ENCODE results near the gene CASKIN1. TPM values are rescaled to one million over a fixed set of nuclear protein-coding genes. Genes with fewer than 3 reads are reported as not detected.
"Not testable (repeated sequence)": the region's sequence is repeated elsewhere in the genome, so short reads cannot be mapped to it uniquely, and the experiment has no call there.

CASKIN1 gene
- total RNA-seq, 4 donors from 2014 or later = 0.12 to 0.19 (median 0.14) TPM

GRCh38 chr16:2142942-2143877 is 53.2 kb downstream of the CASKIN1 start:
- TF ChIP-seq CTCF (IDR thresholded peaks at IDR 0.05) = no peak
- DNase-seq (ENCODE audit: low spot score) = no peak
- ATAC-seq (ENCODE audit: low FRiP score) = no peak

- ATAC-seq (ENCODE audit: low FRiP score) (peak; percentile 87), DNase-seq (ENCODE audit: low spot score) (peak; percentile 96)
These were observed 60.5 kb downstream of the CASKIN1 start, which contains the start of gene PKD1 for GRCh38 chr16:2135770-2136490. TSS of gene PKD1 (minus strand) at chr16:2135898. CDS start at chr16:2135689, 209 bp downstream.

- DNase-seq (ENCODE audit: low spot score); ATAC-seq (ENCODE audit: low FRiP score): not testable (repeated sequence)
These were observed 61.3 kb downstream of the CASKIN1 start for GRCh38 chr16:2135071-2135470.

GRCh38 chr16:2133797-2134196 is 62.6 kb downstream of the CASKIN1 start:
- ATAC-seq (ENCODE audit: low FRiP score); DNase-seq (ENCODE audit: low spot score): not testable (repeated sequence)

- ATAC-seq (ENCODE audit: low FRiP score); DNase-seq (ENCODE audit: low spot score): not testable (repeated sequence)
These were observed 66.4 kb downstream of the CASKIN1 start for GRCh38 chr16:2129890-2130447.

- not testable (repeated sequence) for DNase-seq (ENCODE audit: low spot score); ATAC-seq (ENCODE audit: low FRiP score)
These were observed 67.2 kb downstream of the CASKIN1 start for GRCh38 chr16:2129251-2129650.

GRCh38 chr16:2127630-2128280 is 68.7 kb downstream of the CASKIN1 start:
- ATAC-seq (ENCODE audit: low FRiP score); DNase-seq (ENCODE audit: low spot score): not testable (repeated sequence)

Small RNAs within 50 kb of the gene (small RNA-seq; reads per million reads assigned to genes)
- gene MIR3180-5 (not detected), gene MIR4516 (not detected), gene RF00019 (not detected), gene SNORD60 (not detected)

Other genes with a start within 250 kb of the CASKIN1 start
- gene RPL3L, start 241.9 kb downstream of the CASKIN1 start, total RNA-seq = not detected
- 100 to 1,000 TPM; 144 to 240 (median 183) TPM for gene NDUFB10, start 237.1 kb downstream of the CASKIN1 start, total RNA-seq
- gene RPS2, start 231.8 kb downstream of the CASKIN1 start, total RNA-seq = 1,000 to 10,000 TPM; 1,362 to 1,656 (median 1,543) TPM
- not detected for gene RNF151, start 229.7 kb downstream of the CASKIN1 start, total RNA-seq
- gene TBL3, start 224.6 kb downstream of the CASKIN1 start, total RNA-seq = 10 to 100 TPM; 32.2 to 44.3 (median 34.3) TPM
- gene NOXO1, start 215.1 kb downstream of the CASKIN1 start, total RNA-seq = not detected
- gene GFER, start 212.4 kb downstream of the CASKIN1 start, total RNA-seq = 10 to 100 TPM; 11.9 to 18.4 (median 16.0) TPM
- gene SYNGR3, start 206.6 kb downstream of the CASKIN1 start, total RNA-seq = 1 to 10 TPM in 1 of 4 donors, under 1 TPM in 1, not detected in 2; 0.28 to 1.6 TPM
- 10 to 100 TPM; 19.1 to 49.0 (median 24.3) TPM for gene ZNF598, start 186.8 kb downstream of the CASKIN1 start, total RNA-seq
- gene NPW, start 176.8 kb downstream of the CASKIN1 start, total RNA-seq = under 1 TPM in 1 of 4 donors, not detected in 3; 0.48 TPM
- gene NHERF2, start 169.7 kb downstream of the CASKIN1 start, total RNA-seq = 100 to 1,000 TPM in 2 of 4 donors, 10 to 100 TPM in 2; 52.8 to 166 (median 84.9) TPM
- 10 to 100 TPM in 3 of 4 donors, 1 to 10 TPM in 1; 7.1 to 18.1 (median 10.9) TPM for gene NTHL1, start 148.8 kb downstream of the CASKIN1 start, total RNA-seq
- gene TSC2, start 148.6 kb downstream of the CASKIN1 start, total RNA-seq = 10 to 100 TPM; 30.0 to 59.4 (median 35.9) TPM
- 100 to 1,000 TPM in 2 of 4 donors, 10 to 100 TPM in 2; 86.4 to 214 (median 121) TPM for gene PKD1, start 60.7 kb downstream of the CASKIN1 start, total RNA-seq
- gene RAB26, start 48.0 kb downstream of the CASKIN1 start, total RNA-seq = 1 to 10 TPM in 2 of 4 donors, under 1 TPM in 1, not detected in 1; 0.19 to 2.0 (median 1.1) TPM
- 10 to 100 TPM; 31.9 to 42.7 (median 34.3) TPM for gene TRAF7, start 40.8 kb downstream of the CASKIN1 start, total RNA-seq
- 10 to 100 TPM; 29.8 to 44.6 (median 34.6) TPM for gene MLST8, start 8.8 kb upstream of the CASKIN1 start, total RNA-seq
- gene BRICD5, start 14.3 kb upstream of the CASKIN1 start, total RNA-seq = 10 to 100 TPM in 1 of 4 donors, 1 to 10 TPM in 3; 1.5 to 10.1 (median 4.3) TPM
- 10 to 100 TPM in 1 of 4 donors, 1 to 10 TPM in 3; 8.1 to 10.4 (median 9.6) TPM for gene PGP, start 18.2 kb upstream of the CASKIN1 start, total RNA-seq
- 10 to 100 TPM; 18.3 to 39.6 (median 25.7) TPM for gene E4F1, start 27.0 kb upstream of the CASKIN1 start, total RNA-seq
- gene DNASE1L2, start 39.8 kb upstream of the CASKIN1 start, total RNA-seq = under 1 TPM in 3 of 4 donors, not detected in 1; 0.63 to 0.93 (median 0.84) TPM
- 10 to 100 TPM; 26.2 to 66.5 (median 38.4) TPM for gene ECI1, start 55.0 kb upstream of the CASKIN1 start, total RNA-seq
- 100 to 1,000 TPM in 1 of 4 donors, 10 to 100 TPM in 3; 84.9 to 171 (median 92.2) TPM for gene RNPS1, start 71.5 kb upstream of the CASKIN1 start, total RNA-seq
- gene ABCA3, start 144.1 kb upstream of the CASKIN1 start, total RNA-seq = 10 to 100 TPM in 1 of 4 donors, 1 to 10 TPM in 3; 6.6 to 19.0 (median 8.0) TPM
- gene CCNF, start 232.8 kb upstream of the CASKIN1 start, total RNA-seq = 1 to 10 TPM; 1.3 to 2.9 (median 2.5) TPM

Measured in omental fat pad (tissue), 4 donors.